Measurements from ENCODE around the gene ADISSP.

The ADISSP gene

GRCh38 chr20:3714092-3714491, 53.5 kb downstream of the ADISSP start:
- DNase-seq (ENCODE audit: low spot score): no peak

GRCh38 chr20:3712279-3712873, 55.2 kb downstream of the ADISSP start, which contains the start of gene SIGLEC1:
SIGLEC1 (minus strand) TSS chr20:3712600; CDS start chr20:3707128, 5,472 bp downstream.
- no peak for DNase-seq (ENCODE audit: low spot score)

DNA sequence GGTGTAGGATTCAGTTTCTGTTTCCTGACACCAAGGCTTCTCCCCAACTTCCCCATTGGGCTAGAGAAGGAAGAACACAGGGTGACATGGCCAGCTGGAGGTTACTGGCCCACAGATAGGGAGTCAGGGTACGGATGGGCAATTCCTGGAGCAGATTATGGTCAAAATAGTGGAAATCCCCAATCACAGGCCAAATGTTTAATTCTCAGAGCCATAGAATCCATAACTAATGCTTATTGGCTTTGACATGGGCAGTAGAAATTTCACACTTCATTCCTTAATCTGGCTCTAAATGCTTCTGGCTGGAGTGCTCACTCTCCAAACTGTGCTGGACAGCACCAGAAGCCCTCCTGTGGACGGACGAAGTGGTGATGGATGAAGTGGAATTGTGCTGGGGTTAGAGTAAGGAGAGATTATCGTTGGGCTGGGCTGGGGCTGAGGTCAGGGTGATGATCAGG, 56.0 kb downstream of the ADISSP start:
- no peak for DNase-seq (ENCODE audit: low spot score)

DNA sequence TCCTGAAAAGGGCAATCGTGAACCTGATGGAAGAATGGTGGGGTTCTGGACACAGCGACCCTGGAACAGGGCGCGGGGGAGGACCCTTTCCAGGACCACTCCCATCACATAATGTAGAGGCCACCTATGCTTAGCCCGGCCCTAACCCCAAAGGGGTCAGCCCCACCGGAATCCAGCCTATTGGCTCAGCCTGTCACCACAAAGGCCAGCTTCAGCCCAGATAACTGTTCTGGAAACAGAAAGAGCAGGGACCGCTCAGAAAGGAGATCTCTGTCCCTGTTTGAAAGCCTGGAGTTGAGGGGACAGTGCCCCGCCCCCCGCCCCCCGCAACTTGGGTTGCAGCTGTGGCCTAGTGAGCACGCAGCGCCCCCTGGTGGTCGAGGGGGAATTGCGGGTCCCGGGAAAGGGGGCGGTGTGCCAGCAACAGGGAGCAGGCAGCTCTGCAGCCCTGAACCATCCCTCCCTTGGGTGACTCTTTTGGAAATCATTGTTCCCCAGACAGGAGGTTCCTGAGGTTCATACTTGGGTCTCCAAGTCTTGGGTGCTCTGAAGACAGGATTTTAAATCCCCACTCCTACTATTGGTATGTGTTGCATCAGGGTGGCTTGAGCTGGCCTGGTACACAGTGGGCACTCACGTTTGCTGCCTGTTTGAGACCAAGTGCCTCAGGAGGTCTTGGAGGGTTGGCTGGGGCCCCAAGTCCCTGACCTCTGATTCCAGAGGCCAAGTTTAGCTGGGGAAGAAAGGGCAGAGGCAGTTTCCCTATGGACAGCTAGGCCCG, 56.7 kb downstream of the ADISSP start:
- peak; percentile 92 for DNase-seq (ENCODE audit: low spot score)

DNA sequence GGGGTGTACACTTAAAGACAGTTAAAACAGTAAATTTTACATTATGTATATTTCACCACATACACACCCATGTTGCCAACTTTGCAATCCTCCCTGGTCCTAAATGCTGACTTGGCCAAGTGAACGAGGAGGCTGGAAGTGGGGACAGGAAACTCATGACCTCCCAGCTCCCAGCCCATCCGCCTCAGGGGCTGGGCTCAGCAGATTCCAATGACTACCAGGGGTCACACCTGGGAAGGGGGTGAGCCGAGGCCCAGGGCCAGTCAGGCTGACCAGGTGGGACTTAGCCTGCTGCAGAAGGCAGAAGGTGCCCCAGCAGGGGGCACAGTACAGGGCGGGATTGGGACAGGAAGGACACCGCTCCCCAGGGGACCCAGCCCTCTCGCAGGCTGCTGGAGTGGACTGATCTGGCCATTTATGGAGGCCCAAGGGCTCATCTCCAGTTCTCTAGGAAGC, 57.5 kb downstream of the ADISSP start:
- DNase-seq (ENCODE audit: low spot score): no peak

GRCh38 chr20:3707508-3707899, 60.0 kb downstream of the ADISSP start:
- no peak for DNase-seq (ENCODE audit: low spot score)

DNA sequence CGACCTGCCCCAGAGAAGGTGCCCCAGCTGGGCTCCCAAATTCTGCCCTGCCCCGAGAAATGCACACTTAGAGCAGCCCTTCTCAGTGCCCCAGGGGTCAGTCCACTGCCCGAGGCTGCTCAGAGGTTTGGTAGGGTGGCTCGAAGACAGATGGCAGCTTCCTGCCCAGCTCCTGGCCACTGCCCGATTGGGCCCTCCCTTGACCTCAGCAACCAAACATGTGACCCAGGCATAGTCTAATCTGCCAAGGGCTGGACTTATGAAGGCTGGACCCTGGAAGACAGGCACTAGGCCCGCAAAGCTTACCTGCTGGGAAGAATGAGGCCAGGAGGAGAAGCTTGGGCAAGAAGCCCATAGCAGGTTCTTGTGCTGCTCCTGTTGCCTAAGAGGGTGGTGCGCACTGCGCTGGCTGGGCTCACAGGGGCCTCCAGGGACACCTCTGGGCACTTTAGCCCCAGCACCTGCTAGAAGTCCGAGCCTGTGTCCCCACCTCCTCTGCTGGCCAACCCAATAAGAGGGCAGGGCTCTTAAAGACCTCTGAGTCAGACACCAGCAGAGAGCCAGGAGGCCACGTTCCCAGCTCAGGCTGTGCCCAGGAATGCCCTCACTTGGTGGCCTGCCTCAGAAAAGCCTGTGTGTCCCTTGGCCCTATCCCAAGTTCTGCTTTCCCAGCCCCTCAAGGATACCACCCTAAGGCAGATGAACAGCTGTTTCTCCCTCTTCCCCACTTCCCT, 60.6 kb downstream of the ADISSP start:
- DNase-seq (ENCODE audit: low spot score): no peak

GRCh38 chr20:3705970-3706739, 61.4 kb downstream of the ADISSP start:
- DNase-seq (ENCODE audit: low spot score): no peak

DNA sequence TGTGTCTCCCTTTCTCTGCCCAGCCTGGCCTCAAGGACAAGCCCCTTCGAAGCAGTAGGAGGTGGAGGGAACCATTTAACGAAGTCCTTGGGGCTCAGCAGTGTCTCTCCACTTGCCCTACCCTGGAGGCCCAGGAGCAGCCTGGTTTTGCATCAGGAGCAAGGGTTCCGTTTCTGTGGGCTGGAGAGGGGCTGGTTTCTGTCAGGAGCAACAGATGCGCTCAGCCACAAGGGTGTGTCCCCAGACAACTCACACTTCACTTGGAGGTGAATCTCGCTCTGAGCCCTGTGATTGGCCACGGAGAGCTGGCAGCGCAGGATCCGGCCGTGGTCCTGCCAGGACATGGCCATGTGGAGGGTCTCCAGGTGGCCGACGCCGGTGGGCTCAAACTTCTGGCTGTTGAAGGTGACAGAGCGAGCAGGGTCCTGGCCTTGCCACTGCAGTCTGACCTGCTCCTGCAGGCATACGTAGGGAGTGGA, 62.0 kb downstream of the ADISSP start:
- no peak for DNase-seq (ENCODE audit: low spot score)

GRCh38 chr20:3704087-3704486, 63.5 kb downstream of the ADISSP start:
- DNase-seq (ENCODE audit: low spot score): no peak
